Nephron (organoid): Measurements from ENCODE around the gene TIMM13.

ENCODE experiments used
- H3K27ac Mint-ChIP-seq, 3 experiments: 2 replicates each; pipeline ENCODE4 v1.8.0; 2020; ENCODE audit warnings: mixed read lengths in 3 of 3, mild to moderate bottlenecking in 2 of 3, moderate library complexity in 1 of 3
- H3K27me3 Mint-ChIP-seq: 2 replicates; pipeline ENCODE4 v1.8.0; 2021; ENCODE audit warnings: low read depth, mild to moderate bottlenecking, moderate library complexity, mixed read lengths
- H3K36me3 Mint-ChIP-seq: 2 replicates; pipeline ENCODE4 v1.8.0; 2020; ENCODE audit warnings: low read depth, mixed read lengths
- H3K4me1 Mint-ChIP-seq: 2 replicates; pipeline ENCODE4 v1.8.0; 2020; ENCODE audit warnings: mixed read lengths
- H3K4me3 Mint-ChIP-seq, 3 experiments: 2 replicates each; pipeline ENCODE4 v1.8.0; 2020; ENCODE audit warnings: mild to moderate bottlenecking in 3 of 3, mixed read lengths in 3 of 3, moderate library complexity in 2 of 3
- H3K9me3 Mint-ChIP-seq: 2 replicates; pipeline ENCODE4 v1.8.0; 2020; ENCODE audit warnings: mixed read lengths
- TF ChIP-seq, protein P1 (sequence below), 3 experiments: fragments of 200-600 bp; sonication (generic); IDR thresholded peaks; one replicate each; pipeline ENCODE4 v1.5.0; 2021; ENCODE audit warnings: antibody characterized with exemption in 3 of 3; ENCODE audit not compliant: unreplicated experiment in 3 of 3

The TIMM13 gene

DNA sequence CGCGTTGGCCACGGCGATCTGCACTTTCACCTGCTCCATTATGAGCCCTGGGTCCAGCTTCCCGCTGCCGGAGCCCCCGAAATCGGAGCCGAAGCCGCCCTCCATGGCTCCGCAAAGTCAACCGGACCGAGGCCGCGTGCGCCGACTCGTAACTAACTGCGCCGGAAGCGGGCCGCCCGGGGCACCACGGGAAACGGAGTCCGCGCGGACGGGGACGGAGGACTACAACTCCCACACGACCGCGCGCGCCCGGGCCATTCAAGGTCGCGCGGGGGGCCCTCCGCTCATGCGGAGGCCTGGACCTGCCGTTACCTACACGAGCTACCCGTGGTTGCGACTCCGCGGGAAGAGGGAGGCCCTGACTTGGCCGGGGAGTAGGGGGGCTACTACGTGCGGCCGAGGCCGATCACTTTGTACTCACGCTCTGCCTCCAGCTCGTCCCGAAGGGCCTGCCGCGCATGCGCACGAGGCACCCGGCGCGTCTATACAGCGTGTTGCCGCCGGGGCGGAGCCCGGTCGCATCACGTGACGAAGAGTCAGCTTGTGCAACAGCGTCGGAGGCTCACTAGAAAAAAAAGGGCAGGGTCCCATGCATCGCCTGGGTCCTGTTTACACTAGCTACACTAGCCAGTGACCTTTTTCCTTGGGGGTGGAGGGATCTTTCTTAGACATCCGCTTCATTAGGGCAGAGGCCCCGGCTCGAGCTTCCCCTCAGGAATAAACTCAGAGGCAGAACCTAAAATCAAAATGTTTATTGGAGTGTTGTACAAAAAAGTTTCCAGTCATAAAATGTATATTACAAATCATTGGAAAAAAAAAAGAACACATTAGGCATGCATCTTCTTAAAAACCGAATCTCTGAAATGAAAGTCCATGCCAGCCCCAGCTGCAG lies at the start of gene TIMM13:
Gene TIMM13, minus strand, starts transcription at position 158 of the 892 bp plus-strand sequence. Its CDS starts 53 bp downstream, at position 105.
- H3K9me3 Mint-ChIP-seq, result no peaks in the 10 kb centered on the region
- H3K4me3 Mint-ChIP-seq, result peak within 1 kb of the TSS; percentile 97 to 98 (median 97)
- TF ChIP-seq, protein P1, sequence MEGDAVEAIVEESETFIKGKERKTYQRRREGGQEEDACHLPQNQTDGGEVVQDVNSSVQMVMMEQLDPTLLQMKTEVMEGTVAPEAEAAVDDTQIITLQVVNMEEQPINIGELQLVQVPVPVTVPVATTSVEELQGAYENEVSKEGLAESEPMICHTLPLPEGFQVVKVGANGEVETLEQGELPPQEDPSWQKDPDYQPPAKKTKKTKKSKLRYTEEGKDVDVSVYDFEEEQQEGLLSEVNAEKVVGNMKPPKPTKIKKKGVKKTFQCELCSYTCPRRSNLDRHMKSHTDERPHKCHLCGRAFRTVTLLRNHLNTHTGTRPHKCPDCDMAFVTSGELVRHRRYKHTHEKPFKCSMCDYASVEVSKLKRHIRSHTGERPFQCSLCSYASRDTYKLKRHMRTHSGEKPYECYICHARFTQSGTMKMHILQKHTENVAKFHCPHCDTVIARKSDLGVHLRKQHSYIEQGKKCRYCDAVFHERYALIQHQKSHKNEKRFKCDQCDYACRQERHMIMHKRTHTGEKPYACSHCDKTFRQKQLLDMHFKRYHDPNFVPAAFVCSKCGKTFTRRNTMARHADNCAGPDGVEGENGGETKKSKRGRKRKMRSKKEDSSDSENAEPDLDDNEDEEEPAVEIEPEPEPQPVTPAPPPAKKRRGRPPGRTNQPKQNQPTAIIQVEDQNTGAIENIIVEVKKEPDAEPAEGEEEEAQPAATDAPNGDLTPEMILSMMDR (IDR thresholded peaks at IDR 0.05; ENCODE audit: unreplicated experiment in 3 of 3), result no peak
- peaks cover 14% of the 10 kb centered on the region for H3K36me3 Mint-ChIP-seq
- H3K4me1 Mint-ChIP-seq, result peaks cover 15% of the 10 kb centered on the region
- H3K27me3 Mint-ChIP-seq, result no peaks in the 10 kb centered on the region
- peak within 1 kb of the TSS; percentile 93 to 98 (median 98) for H3K27ac Mint-ChIP-seq

- TF ChIP-seq, protein P1 (IDR thresholded peaks at IDR 0.05; ENCODE audit: unreplicated experiment in 3 of 3), result no peak
- Mint-ChIP-seq H3K27me3 (peaks cover 40% of the 10 kb centered on the region), H3K4me3 (peak overlapping the region; percentile 93 to 97 (median 96)), H3K36me3 (no peaks in the 10 kb centered on the region), H3K9me3 (no peaks in the 10 kb centered on the region), H3K4me1 (peaks cover 19% of the 10 kb centered on the region), H3K27ac (peak overlapping the region; percentile 14 to 61 (median 48))
Measured at GRCh38 chr19:2476451-2477140, 49.2 kb upstream of the TIMM13 start.

- Mint-ChIP-seq H3K27me3 (peaks cover 38% of the 10 kb centered on the region), H3K27ac (peak within 1 kb of the TSS; percentile 14 to 64 (median 61)), H3K9me3 (no peaks in the 10 kb centered on the region), H3K4me1 (peaks cover 19% of the 10 kb centered on the region), H3K36me3 (no peaks in the 10 kb centered on the region), H3K4me3 (peak within 1 kb of the TSS; percentile 93 to 97 (median 96))
- TF ChIP-seq, protein P1 (IDR thresholded peaks at IDR 0.05; ENCODE audit: unreplicated experiment in 3 of 3), result no peak
Measured at GRCh38 chr19:2475702-2476450, 48.5 kb upstream of the TIMM13 start, which contains the start of gene GADD45B. Gene GADD45B (plus strand): TSS chr19:2476127. CDS start chr19:2476359, 232 bp downstream.

DNA sequence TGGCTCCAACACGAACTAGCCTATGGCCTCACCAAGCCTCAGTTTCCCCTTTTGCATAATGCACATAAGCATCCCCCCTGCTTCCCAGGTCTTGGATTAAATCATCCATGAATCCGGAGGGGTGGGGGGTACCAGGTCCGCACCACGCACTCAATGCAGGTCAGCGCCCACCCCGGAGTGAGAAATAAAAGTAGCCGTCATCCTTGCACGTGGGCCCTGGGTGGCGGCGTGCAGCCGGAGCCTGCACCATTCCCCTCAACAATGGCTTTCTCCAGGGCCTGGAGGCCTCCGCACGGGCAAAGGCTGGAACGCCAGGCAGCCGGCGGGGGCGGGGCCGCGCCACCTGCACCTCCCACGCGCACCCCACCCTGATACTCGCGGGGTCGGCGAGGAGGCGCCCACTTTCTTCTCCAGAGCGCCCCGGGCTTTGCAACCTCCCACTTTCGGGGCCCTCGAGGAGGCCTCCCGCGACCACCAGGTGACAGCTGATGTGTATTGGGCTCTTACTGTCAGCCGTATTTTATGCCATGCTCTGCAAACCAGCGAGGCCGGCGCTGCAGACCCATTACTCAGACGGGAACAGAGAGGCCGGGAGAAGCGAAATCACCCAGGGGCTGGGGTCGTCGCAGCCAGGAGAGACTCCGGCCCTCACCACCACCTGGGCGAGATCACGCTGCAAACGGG lies 47.8 kb upstream of the TIMM13 start:
- TF ChIP-seq, protein P1 (IDR thresholded peaks at IDR 0.05; ENCODE audit: unreplicated experiment in 3 of 3), result no peak
- peak overlapping the region; percentile 68 to 80 (median 77) for H3K4me3 Mint-ChIP-seq
- H3K9me3 Mint-ChIP-seq, result no peaks in the 10 kb centered on the region
- no peaks in the 10 kb centered on the region for H3K36me3 Mint-ChIP-seq
- peaks cover 32% of the 10 kb centered on the region for H3K27me3 Mint-ChIP-seq
- peaks cover 19% of the 10 kb centered on the region for H3K4me1 Mint-ChIP-seq
- H3K27ac Mint-ChIP-seq, result no peak overlapping the region
